Right ventricle myocardium inferior (tissue), 1 donor: Measurements from ENCODE around the gene NRCAM. TPM values are rescaled to one million over a fixed set of nuclear protein-coding genes. Genes with fewer than 3 reads are reported as not detected.
A peak's percentile ranks its signal among the peaks of the same experiment; 100 is the strongest.

Experiments used
- ATAC-seq: fragments of 200-7000 bp; cut with Tn5 transposase; one replicate; pipeline ENCODE4 v1.9.1; 2020; ENCODE audit warnings: mild to moderate bottlenecking, moderate library complexity
- DNase-seq: peaks from one replicate; pipeline ENCODE4 v3.0.0; 2021; ENCODE audit errors: missing footprints
- intact Hi-C: fragments of 100-400 bp; cut with DNase I; formaldehyde crosslinking; loops from one replicate; pipeline ENCODE4 v1.11.0; 2022
- total RNA-seq: library from RNA; stranded (reverse); fragmentation: NEBNext Ultra II Directional; extraction: Animal tissue kit (Norgen Biotek cat#: 25700); gene quantifications from one replicate; pipeline ENCODE4 v1.2.1, GENCODE V29; 2021
- donor health status: DM: no; HTN: yes; CAD: no; lungs with severe emphysema.

The NRCAM gene
- total RNA-seq, 1 donor from 2014 or later: 0.30 TPM

GRCh38 chr7:108164342-108164741, 291.9 kb downstream of the NRCAM start:
- intact Hi-C loops: no loop called here
- ATAC-seq (no peak), DNase-seq (no peak)

- DNase-seq (no peak), ATAC-seq (no peak)
- intact Hi-C loops: no loop called here
Measured at GRCh38 chr7:108158776-108159175, 297.5 kb downstream of the NRCAM start.

GRCh38 chr7:108157606-108158335, 298.5 kb downstream of the NRCAM start:
- no peak for ATAC-seq
- intact Hi-C loops: no loop called here

GRCh38 chr7:108156897-108157605, 299.2 kb downstream of the NRCAM start:
- DNase-seq: no peak
- no peak for ATAC-seq

More at GRCh38 chr7:108157606-108158335, 298.5 kb downstream of the NRCAM start:
- DNase-seq: no peak

GRCh38 chr7:108152198-108152597, 304.0 kb downstream of the NRCAM start:
- intact Hi-C loops: no loop called here
- no peak for DNase-seq
- ATAC-seq: no peak

More at GRCh38 chr7:108156897-108157605, 299.2 kb downstream of the NRCAM start:
- intact Hi-C loops: no loop called here

GRCh38 chr7:108149908-108150307, 306.3 kb downstream of the NRCAM start:
- ATAC-seq (no peak), DNase-seq (no peak)
- intact Hi-C loops: loop anchor here (5.0 kb wide), 3 partner anchors 148 to 688 kb away; partner anchors contain the start of genes CBLL1 and LAMB1

GRCh38 chr7:108149119-108149518, 307.1 kb downstream of the NRCAM start:
- ATAC-seq (no peak), DNase-seq (no peak)
- intact Hi-C loops: loop anchor here (5.0 kb wide), 3 partner anchors 147 to 687 kb away; partner anchors contain the start of genes CBLL1 and LAMB1

- peak; percentile 55 for DNase-seq
- ATAC-seq: no peak
- intact Hi-C loops: loop anchor here (2.0 to 5.0 kb wide), 5 partner anchors 38 to 685 kb away; partner anchors contain the start of genes CBLL1 and LAMB1
Measured at GRCh38 chr7:108147031-108147563, 309.1 kb downstream of the NRCAM start.

GRCh38 chr7:108146070-108146842, 310.0 kb downstream of the NRCAM start:
- DNase-seq (no peak), ATAC-seq (peak; percentile 90)
- intact Hi-C loops: loop anchor here (2.0 to 5.0 kb wide), 5 partner anchors 37 to 684 kb away; partner anchors contain the start of genes CBLL1 and LAMB1

GRCh38 chr7:108145401-108145800, 310.8 kb downstream of the NRCAM start:
- DNase-seq (no peak), ATAC-seq (no peak)
- intact Hi-C loops: loop anchor here (5.0 kb wide), 3 partner anchors 143 to 683 kb away; partner anchors contain the start of genes CBLL1 and LAMB1

GRCh38 chr7:108144931-108145330, 311.3 kb downstream of the NRCAM start:
- DNase-seq: no peak
- ATAC-seq: no peak
- intact Hi-C loops: loop anchor here (5.0 kb wide), 3 partner anchors 143 to 683 kb away; partner anchors contain the start of genes CBLL1 and LAMB1

GRCh38 chr7:108143658-108144420, 312.4 kb downstream of the NRCAM start:
- ATAC-seq: no peak
- no peak for DNase-seq
- intact Hi-C loops: no loop called here

- intact Hi-C loops: no loop called here
- DNase-seq (no peak), ATAC-seq (no peak)
Measured at GRCh38 chr7:108142675-108143259, 313.5 kb downstream of the NRCAM start.

GRCh38 chr7:108142180-108142579, 314.1 kb downstream of the NRCAM start:
- intact Hi-C loops: no loop called here
- DNase-seq: no peak

GRCh38 chr7:108140671-108141070, 315.6 kb downstream of the NRCAM start:
- ATAC-seq (no peak), DNase-seq (no peak)
- intact Hi-C loops: no loop called here

More at GRCh38 chr7:108142180-108142579, 314.1 kb downstream of the NRCAM start:
- no peak for ATAC-seq

GRCh38 chr7:108138911-108139310, 317.3 kb downstream of the NRCAM start:
- no peak for ATAC-seq
- DNase-seq: no peak
- intact Hi-C loops: no loop called here

GRCh38 chr7:108137993-108138392, 318.2 kb downstream of the NRCAM start:
- DNase-seq (no peak), ATAC-seq (no peak)
- intact Hi-C loops: no loop called here

- intact Hi-C loops: no loop called here
- ATAC-seq (no peak), DNase-seq (no peak)
Measured at GRCh38 chr7:108137040-108137439, 319.2 kb downstream of the NRCAM start.
